ENCODE results near the gene MRPL1.

Gene MRPL1

DNA sequence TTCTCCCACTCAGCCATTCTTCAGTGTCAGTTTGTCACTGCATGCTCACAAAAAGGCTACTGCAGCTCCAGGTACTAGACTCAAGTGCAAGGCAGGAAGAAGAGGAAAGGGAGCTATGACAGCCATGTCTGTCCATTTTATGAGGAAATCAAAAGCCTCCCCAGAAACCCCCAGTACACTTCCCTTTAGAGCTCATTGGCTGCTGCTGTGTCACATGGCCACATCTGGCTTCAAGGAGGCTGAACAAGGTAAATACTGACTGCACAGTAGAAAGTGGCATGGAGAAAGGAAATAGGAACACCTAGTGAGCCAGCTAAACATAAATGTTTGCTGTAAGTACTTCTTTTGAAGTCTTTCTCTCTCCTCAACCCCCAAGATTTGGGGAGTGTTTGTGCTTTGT, 127.3 kb downstream of the MRPL1 start:
- FAIRE-seq, result no peak

- no peak for FAIRE-seq
These were observed 127.8 kb downstream of the MRPL1 start for GRCh38 chr4:77990456-77990855.

- FAIRE-seq, result no peak
These were observed 128.3 kb downstream of the MRPL1 start for GRCh38 chr4:77990904-77991358.

DNA sequence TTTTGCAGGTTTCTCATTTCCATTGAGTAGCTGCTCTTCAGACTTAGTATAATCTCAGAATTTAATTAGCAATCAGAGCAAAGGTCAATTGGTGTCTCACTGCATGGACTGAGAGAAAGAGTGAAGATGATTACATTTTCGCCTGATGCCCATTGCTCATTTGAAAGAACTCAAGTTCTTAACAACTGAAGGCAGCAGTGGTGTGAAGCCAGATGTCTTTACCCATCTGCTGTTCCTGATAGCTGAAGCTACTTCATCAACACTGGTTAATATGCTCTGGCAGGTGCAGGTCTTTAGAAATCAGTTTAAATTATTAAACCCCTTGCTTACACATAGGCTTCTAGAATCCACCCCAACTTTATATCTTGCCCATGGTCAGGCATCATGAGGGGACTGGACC, 130.0 kb downstream of the MRPL1 start:
- FAIRE-seq, result no peak

GRCh38 chr4:77994194-77994721, 131.6 kb downstream of the MRPL1 start:
- no peak for FAIRE-seq

GRCh38 chr4:77996076-77996475, 133.4 kb downstream of the MRPL1 start:
- no peak for FAIRE-seq

- no peak for FAIRE-seq
These were observed 138.9 kb downstream of the MRPL1 start for GRCh38 chr4:78001531-78001930.

DNA sequence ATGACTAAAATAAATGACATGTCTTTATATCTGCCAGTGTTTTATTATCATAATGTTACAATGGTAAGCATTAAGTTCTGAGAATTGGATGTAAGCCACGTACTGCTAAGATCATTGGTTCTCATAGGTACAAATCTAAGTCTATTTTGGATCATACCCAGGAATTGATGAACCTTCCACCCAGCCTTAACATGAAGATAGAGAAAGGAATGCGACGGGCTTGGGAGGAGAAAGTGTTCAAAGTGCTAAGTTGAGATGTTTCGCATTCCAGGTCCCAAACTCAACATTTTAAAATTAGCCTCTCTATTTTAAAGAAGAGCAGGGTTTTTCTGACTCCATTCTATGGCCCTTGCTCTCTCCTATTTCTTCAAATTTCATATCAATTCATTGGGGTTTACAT, 139.6 kb downstream of the MRPL1 start:
- no peak for FAIRE-seq

Data from A204.1 (cell line).